ENCODE data around the gene ESYT1.

ESYT1 gene

GRCh38 chr12:56189918-56190694 lies 62.0 kb downstream of the ESYT1 start:
- DNase-seq, result peak; percentile 75

GRCh38 chr12:56190695-56191155 lies 62.7 kb downstream of the ESYT1 start:
- no peak for DNase-seq

DNA sequence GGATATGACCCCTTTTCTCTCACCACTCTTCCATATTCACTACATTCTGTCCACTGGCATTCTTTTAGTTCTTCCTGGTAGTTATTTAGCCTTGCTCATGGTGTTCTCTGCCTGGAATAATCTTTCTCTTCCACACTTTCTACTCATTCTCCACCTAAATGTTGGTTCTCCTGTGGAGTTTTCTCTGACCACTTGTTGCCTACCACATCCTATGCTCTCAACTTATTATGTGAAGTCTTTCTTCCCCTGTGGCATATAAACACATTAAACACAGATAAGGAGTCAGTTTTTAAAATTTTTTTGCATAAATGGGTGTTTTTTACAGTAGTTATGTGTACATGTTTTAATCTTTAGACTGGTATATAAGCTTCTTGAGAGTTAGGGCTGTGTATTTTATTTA lies 64.5 kb downstream of the ESYT1 start:
- DNase-seq, result no peak

DNA sequence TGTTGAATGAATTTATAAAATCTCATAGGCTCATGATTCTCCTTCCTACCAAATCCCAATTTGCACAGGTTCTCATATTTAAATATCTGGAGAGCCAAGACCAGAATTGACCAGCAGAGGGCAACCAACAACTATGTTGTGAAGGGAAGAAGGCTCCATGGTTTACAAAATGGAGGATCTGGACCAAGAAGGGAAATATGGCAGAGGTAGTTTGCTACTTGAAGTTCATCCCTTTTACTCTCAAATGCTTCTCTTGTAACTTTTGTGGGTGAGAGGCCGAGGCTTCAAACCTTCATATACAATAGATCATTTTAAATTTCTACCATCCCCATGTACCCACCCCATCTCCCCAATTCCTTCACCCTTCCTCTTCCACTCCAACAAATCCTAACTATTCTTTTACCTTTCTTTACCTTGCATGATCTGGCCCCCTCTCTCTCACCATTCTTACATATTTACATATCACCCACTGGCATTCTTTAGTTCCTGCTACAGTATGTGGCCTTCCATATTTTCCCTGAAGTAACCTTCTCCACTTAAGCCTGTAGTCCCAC lies 65.0 kb downstream of the ESYT1 start:
- peak; percentile 92 for DNase-seq

Data from inflammatory macrophage treated with lipopolysaccharide for 4 hours (primary cell).